HG03025 (cell line): Measurements from ENCODE around the gene TMEM243.
A peak's percentile ranks its signal among the peaks of the same experiment; 100 is the strongest.
"Not testable (repeated sequence)": the region's sequence is repeated elsewhere in the genome, so short reads cannot be mapped to it uniquely, and the experiment has no call there.

Experiments
- ATAC-seq: cut with Tn5 transposase; IDR thresholded peaks from one replicate; pipeline ENCODE4 v1.9.1; 2021; ENCODE audit warnings: mild to moderate bottlenecking, moderate library complexity; ENCODE audit not compliant: unreplicated experiment, low FRiP score

The TMEM243 gene, protein sequence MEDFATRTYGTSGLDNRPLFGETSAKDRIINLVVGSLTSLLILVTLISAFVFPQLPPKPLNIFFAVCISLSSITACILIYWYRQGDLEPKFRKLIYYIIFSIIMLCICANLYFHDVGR

DNA sequence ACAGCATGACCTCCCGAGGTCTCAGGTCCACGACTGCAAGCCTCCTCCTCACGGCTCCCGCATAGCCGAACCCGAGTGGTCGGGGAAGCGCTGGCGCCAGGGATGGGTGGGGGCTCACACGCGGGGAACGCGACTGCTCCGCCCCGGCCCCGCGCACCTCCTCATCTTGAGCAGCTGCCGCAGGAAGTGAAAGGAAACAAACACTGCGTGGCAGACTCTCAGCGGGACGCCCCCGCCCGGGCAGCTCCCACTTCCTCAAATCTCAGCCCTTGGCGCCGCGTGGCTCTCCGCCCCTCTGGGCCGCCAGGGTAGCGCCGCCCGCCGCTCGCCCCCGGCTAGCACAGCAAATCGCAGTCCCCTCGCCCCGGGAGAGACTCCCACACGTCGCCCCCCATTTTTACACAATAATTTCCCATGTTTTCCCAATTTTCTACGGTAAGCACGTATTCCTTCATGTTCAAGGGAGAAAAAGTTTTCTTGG is at the start of gene TMEM243:
TSS of gene TMEM243 (minus strand) at position 188 of the 481 bp plus-strand sequence. CDS start 229 bp downstream, outside the sequence.
- peak; percentile 53 for ATAC-seq

DNA sequence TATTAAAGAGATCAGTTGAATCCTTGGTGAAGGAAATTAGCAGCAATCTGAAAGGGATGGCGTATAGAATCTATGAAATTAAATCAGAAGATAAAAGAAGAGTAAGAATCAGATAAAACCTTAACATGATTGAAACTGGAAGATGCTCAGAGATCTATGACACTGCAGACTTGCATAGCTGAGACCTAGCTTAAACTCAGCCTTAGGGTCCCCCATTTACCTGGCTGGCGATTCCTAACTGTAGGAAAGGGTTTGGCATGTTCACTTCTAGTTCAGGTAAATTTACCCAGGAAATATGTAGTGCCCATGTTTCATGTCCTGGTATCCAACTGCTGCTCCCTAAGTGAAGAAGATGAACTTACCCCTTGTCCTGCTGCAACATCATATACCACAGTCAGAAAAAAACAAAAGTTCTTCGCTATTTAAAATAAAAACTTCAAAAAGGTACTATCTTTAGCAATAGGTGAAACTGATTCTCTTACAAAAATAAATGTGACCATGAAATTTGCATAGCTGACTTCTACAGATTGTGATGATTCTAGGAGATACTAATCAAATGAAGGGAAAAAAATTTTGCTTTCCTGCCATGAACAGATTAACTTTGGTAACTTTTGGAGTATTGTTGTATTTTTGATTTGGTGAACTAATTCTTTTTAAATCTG is 47.8 kb upstream of the TMEM243 start:
- ATAC-seq: no peak

DNA sequence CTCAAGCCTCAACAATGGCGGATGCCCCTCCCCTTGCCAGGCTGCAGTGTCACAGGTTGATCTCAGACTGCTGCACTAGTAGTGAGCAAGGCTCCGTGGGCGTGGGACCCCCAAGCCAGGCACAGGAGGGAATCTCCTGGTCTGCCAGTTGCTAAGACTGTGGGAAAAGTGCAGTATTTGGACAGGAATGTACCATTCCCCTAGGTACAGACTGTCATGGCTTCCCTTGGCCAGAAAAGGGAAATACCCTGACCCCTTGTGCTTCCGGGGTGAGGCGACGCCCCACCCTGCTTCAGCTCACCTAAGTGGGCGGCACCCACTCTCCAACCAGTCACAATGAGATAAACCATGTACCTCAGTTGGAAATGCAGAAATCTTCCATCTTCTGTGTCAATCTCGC is 44.0 kb upstream of the TMEM243 start:
- no peak for ATAC-seq

DNA sequence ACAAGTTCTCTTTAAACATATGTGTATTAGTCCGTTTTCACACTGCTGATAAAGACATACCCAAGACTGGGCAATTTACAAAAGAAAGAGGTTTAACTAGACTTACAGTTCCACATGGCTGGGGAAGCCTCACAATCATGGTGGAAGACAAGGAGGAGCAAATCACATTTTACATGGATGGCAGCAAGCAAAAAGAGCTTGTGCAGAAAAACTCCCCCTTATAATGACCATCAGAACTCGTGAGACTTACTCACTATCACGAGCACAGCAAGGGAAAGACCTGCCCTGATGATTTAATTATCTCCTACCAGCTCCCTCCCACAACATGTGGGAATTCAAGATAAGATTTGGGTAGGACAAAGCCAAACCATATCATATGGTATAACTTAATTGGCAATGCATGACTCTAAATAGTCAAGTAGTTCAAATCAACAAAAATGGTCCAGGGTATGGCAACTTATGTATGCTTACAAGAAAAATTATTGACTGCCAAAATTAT is 34.1 kb upstream of the TMEM243 start:
- ATAC-seq: no peak

DNA sequence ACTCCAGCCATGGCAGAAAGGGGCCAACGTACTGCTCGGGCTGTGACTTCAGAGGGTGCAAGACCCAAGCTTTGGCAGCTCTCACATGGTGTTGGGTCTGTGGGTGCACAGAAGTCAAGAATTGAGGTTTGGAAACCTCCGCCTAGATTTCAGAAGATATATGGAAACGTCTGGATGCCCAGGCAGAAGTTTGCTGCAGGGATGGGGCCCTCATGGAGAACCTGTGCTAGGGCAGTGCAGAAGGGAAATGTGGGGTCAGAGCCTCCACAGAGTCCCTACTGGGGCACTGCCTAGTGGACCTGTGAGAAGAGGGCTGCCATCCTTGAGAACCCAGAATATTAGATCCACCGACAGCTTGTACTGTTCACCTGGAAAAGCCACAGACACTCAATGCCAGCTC is 26.1 kb upstream of the TMEM243 start:
- ATAC-seq: not testable (repeated sequence)

DNA sequence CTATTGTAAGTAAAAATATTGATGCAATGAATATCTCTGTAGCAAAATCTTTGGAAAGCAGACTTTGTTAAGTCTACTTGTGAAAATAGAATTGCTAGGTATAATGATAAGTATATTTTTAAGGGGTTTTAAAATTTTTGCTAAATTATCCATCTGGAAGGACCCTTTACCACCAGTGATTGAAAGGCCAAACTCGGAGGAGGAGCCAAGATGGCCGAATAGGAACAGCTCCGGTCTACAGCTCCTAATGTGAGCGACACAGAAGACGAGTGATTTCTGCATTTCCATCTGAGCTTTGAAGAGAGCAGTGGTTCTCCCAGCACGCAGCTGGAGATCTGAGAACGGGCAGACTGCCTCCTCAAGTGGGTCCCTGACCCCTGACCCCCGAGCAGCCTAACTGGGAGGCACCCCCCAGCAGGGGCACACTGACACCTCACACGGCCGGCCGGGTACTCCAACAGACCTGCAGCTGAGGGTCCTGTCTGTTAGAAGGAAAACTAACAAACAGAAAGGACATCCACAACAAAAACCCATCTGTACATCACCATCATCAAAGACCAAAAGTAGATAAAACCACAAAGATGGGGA is 19.0 kb upstream of the TMEM243 start:
- ATAC-seq: not testable (repeated sequence)

DNA sequence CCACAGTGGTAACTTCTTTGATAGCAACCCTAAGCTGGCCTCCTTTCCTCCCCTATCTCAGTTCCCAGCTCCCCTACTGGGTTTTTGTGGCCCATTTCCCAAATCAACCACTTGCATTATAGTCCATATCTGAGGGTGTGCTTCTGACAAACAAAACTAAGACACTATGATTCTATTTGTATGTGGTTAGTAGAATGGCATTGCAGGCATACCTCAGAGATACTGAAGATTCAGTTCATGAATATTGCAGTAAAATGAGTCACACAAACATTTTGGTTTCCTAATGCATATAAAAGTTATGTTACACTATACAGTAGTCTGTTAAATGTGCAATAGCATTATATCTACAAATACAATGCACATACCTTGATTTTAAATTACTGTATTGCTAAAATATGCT is 15.4 kb upstream of the TMEM243 start:
- ATAC-seq: no peak

DNA sequence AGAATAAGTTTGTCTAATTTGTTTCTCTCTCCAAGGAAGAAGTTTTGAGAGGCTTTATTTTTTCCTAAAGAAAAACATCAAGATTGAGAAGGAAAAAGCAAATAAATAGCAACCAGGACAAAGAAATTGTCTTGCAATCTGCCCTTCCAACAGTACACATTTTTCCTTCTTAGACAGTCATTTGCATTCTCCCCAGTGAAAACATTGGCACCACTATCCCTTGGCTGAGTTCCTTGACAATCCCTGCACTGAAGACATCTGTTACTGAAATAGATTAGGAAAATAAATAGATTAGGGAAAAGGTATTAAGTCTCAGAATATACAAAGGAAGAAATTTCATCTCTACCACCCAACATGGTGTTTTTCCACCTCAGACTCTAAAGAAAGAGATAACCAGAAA is 12.2 kb upstream of the TMEM243 start:
- ATAC-seq: no peak

DNA sequence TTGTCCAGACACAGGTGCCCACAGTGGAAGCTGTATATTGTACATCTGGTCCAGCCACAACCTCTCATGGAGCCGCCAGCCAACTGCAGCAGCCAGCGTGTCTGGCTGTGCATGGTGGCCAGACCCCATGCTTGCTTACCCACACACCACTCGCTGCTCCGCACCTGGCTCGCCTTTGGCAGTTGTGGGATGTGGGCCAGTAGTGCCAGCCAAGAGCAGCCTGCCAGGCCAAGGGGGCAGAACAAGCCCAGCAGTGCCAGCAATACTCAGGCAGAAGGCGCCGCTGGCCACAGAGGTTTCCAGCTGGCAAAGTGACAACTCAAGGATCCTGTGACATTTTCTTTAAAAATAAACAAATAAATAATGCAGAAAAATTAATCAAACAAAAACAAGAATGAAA is 11.7 kb upstream of the TMEM243 start:
- ATAC-seq: no peak

DNA sequence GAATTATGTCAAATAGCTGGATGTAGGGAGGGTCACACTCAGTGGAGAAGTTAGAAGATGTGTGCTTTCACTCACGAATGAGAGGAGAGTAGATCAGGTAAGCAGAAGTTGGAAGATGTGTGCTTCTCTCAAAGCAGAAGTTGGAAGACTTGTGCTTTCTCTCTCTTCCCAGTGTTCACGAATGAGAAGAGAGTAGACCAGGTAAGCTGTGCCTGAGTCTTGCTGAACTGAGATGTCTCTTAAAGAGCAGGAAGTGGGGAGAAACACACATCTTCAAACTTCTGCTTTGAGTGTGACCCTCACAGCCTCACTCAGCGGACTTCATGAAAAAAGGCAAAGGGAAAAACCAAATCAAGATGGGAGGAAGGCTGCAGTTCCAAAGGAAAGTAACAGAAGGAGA is 7.0 kb upstream of the TMEM243 start:
- ATAC-seq: peak; percentile 72

DNA sequence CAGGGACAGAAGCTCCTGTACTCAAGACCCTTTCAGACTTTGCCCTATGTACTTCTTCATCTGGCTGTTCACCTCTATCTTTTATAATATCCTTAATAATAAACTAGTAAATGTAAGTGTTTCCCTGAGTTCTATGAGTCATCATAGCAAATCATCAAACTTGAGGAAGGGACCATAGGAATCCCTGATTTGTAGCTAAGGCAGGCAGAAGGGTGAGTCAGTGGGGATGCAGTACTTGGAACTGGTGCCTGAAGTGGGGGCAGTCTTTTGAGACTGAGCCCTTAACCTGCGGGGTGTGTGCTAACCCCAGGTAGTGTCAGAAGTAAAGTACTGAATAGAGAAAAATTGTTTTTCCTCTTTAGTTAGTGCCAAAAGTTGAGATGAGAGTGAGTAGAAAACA is 6.2 kb upstream of the TMEM243 start:
- no peak for ATAC-seq

DNA sequence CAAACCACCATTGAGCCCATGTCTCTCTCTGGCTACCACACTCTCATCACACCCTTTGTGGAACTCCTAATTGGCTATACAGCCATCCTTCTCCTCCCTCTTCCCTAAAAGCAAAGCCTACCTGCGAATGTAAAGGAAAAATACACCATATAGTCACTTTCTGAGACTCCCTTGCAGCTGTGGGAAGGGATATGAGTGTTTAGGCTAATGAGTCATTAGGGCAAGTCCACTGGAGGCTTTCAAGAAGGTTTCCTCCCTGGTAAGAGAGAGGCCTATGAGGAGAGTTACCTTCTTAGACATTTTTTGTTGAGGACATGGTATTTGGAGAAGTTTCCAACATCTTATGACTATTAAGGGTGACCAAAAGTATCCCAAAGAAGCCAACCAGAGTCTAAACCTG is 4.1 kb upstream of the TMEM243 start:
- ATAC-seq: no peak

DNA sequence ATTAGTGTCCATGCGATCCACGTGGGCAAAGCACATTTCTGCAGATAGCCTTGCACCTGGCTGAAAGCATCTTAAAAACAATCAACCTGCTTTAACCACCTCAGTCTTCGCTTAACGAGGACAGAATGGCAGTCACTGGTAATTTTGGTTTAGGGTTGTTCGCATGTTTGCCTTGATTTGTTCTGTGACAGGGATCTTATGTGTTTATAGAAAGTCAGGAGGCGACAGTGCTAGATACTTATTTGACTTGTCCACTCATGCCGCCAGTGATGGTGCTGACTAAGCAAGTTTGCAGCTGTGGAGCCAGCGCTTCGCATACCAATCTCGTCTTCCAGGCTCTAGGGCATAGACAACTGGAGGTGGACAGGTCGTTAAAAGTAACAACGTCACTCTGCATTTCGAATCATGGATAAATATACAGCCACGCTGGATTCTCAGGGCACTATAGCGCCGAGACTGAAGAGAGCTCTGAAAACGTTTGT is 1.2 kb upstream of the TMEM243 start:
- ATAC-seq: no peak

DNA sequence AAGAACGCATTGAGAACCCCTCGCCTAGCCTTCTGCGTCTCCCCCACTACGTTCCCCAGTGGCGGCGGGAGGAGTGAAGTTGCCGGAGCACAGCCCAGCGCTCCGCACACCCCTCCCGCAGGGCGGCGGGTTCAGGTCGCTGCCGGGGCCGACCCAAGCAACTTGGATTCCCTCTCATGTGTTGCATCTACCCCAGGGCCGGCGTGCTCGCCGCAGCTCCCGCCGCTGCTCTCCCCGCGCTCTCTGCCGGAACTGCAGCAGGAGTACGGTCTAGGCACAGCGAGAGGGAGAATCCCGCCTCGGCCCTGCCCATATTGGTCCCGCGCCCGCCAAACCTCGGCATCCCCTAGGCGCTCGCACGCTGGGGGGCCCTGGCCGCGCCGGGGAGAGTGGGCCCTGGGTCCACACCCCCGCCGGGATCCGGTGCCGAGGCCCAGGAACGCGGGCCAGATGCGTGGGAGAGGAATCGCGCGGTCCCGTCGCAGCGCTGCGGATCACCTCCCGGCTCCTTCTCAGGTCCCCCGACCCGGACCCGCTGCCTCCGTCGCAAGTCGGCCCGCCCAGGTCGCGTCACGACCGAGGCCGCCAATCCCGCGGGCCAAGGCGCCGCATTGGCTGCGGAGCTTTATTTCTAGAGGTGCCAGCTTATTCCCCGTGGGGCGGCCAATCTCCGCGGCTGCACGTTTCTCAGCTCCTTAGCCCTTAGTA is 648 bp upstream of the TMEM243 start:
- ATAC-seq: peak; percentile 40

DNA sequence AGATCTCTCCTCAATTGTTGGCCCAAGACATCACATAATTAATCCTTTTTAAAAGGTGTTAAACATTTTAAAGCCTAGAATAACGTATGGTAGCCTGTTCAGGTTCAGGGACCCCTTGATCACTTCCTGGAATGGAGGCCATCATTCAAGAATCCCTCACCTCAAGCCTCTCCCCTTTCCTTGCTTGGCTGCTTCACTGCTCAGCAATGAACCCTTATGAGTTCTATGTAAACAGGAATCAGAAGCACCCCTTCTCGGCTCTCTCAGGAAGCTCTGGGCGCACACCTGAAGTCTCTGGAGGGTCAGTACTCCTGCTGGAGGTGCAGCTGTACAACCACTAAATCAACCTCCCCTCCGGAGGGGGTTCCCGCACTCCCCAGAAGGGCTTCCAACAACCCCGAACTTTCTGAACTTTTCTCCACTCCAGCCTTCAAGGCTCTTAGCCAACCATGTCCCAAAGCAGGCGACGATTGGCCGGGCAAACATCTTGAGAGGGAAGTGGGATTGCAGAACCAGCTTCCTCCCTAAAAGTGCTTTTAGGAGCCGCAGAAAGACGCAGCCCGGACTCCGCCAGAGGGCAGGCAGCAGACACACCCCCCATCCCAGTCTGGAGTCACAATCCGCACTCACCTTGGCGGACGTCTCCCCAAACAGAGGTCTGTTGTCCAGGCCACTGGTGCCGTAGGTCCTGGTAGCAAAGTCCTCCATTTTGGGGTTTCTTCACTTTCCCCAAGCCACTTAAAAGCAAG is 562 bp downstream of the TMEM243 start:
- ATAC-seq: peak; percentile 0

DNA sequence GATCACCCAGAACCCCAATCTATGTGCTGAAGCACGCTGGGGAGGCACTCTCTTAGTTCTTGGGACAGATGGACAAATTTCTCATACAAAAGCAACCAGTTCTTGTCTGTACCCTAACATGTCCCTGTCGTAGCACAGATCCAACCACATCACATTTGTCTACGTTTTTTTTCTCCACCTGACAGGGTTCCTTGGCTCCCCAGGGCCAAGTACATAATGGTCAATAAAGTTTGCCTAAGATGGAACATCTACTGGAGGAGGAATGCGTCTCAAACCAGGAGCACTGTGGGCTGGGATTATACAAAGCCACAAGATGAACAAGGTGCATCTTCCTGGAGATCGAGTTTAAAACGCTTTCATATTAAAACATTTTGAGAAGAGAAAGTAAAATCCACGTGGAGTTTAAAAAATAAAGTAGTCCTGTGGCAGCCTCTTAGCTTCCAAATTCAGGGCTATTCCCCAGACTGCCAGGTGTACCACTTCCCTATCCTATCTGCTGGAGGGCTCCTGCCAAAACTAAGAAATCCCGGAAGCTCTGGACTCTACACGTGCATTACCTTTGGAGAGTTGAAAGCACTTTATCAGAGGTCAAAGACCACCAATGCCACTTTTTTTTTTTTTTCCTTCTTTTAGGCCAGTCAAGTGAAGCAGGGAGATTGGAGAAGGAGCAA is 1.4 kb downstream of the TMEM243 start:
- ATAC-seq: no peak

DNA sequence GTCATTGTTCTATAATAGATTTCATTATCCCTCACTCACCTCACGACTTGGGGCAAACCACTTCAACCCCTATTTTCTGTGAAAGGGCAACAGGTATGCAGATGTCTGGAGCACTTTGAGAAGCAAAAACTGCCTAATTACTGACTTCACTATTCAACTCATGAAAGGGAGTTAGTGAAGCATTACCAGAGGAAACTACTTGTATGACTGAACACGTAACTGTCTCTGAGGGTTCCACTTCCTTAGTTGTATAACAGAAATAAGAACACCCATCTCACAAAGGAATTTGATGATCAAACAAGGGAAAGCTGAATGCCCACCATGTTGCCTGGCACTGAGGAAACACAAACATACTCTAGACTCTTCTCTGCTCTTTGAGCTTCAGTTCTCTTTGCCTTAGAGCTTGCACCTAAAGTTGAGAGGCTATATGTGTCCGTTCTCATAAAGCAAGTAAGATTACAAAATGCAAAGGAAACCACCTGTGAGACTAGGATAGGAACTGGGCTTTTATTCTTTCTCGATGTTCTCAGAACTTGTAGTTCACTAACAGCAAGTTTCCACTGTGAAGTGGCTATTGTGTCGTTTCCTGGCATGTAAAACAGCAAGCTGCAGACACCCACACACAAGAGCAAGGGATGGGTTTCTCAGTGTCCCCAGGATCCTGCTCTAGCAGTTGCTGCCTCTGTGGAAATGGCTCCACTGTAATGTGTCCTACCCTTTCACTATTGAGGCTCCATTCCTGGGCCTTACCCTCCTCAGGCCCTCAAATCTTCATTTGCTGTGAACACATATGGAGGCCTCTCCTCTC is 2.6 kb downstream of the TMEM243 start:
- ATAC-seq: peak; percentile 52

DNA sequence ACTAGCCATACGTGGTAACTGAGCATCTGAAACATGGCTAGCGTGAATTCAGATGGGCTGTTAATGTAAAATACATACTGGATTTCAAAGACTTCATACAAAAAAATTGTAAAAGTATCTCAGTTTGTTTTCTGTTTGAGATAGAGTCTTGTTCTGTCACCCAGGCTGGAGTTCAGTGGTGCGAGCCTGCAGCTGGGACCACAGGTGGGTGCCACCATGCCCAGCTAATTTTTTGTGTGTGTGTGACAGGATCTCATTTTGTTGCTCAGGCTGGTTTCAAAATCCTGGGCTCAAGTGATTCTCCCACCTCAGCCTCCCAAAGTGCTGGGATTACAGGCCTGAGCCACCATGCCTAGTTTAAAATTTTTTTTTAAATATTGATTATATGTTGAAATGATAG is 4.5 kb downstream of the TMEM243 start:
- no peak for ATAC-seq

DNA sequence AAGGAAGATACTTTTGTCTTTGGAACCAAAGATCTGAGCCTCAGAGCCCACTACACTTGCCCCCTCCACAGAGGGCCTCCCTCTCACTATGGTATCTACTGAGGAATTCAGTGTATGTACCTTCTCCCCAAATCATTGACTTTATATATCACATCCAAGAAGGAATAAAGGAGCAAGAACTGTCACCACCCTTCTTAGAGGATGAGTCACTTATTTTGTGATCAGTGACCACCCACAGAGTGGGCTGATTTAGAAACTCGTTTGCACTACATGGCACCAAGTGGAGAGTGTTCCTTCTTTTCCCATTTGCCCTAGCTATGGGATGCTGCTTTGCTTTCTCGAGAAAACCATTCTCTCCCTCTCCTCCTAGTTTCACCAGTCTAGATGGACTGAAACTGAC is 5.7 kb downstream of the TMEM243 start:
- ATAC-seq: no peak
